Endodermal cell (in vitro differentiated cells): ENCODE data around the gene PTGS1. TPM values are rescaled to one million over a fixed set of nuclear protein-coding genes. Genes with fewer than 3 reads are reported as not detected.

Experiments
- DNase-seq: peaks from one replicate; pipeline ENCODE4 v3.0.0-alpha.2; 2017
- H3K27ac ChIP-seq: 2 replicates; pipeline ENCODE4 v1.5.1; 2013; ENCODE audit warnings: mild to moderate bottlenecking, low read depth, low read length, moderate library complexity
- H3K27me3 ChIP-seq: 2 replicates; pipeline ENCODE4 v1.6.1; 2013; ENCODE audit warnings: mild to moderate bottlenecking, low read length, moderate library complexity; ENCODE audit not compliant: insufficient read depth, control insufficient read depth, poor library complexity, severe bottlenecking
- H3K36me3 ChIP-seq: 2 replicates; pipeline ENCODE4 v1.7.0; 2013; ENCODE audit warnings: mild to moderate bottlenecking, low read length, moderate library complexity; ENCODE audit not compliant: control insufficient read depth, insufficient read depth
- H3K4me1 ChIP-seq: one replicate; pipeline ENCODE4 v1.7.0; 2013; ENCODE audit warnings: low read length; ENCODE audit not compliant: control insufficient read depth, insufficient read depth
- H3K4me3 ChIP-seq: 2 replicates; pipeline ENCODE4 v1.5.1; 2013; ENCODE audit warnings: mild to moderate bottlenecking, low read length, moderate library complexity
- H3K9ac ChIP-seq: 2 replicates; pipeline ENCODE4 v1.6.1; 2013; ENCODE audit warnings: mild to moderate bottlenecking, low read length, moderate library complexity; ENCODE audit not compliant: poor library complexity, severe bottlenecking; ENCODE audit errors: extremely low read depth
- H3K9me3 ChIP-seq: 2 replicates; pipeline ENCODE4 v1.6.1; 2013; ENCODE audit warnings: mild to moderate bottlenecking, low read length, moderate library complexity; ENCODE audit not compliant: control insufficient read depth
- H3K27ac Mint-ChIP-seq: 2 replicates; pipeline ENCODE4 v1.8.0; 2020; ENCODE audit warnings: mixed read lengths
- H3K27me3 Mint-ChIP-seq: 2 replicates; pipeline ENCODE4 v1.8.0; 2021; ENCODE audit warnings: mild to moderate bottlenecking, mixed read lengths; ENCODE audit not compliant: insufficient read depth
- H3K36me3 Mint-ChIP-seq: 2 replicates; pipeline ENCODE4 v1.8.0; 2020; ENCODE audit warnings: low read depth, mixed read lengths
- H3K4me1 Mint-ChIP-seq: 2 replicates; pipeline ENCODE4 v1.8.0; 2020; ENCODE audit warnings: mixed read lengths
- H3K4me3 Mint-ChIP-seq: 2 replicates; pipeline ENCODE4 v1.8.0; 2020; ENCODE audit warnings: mild to moderate bottlenecking, moderate library complexity, mixed read lengths
- H3K9me3 Mint-ChIP-seq: 2 replicates; pipeline ENCODE4 v1.8.0; 2020; ENCODE audit warnings: mild to moderate bottlenecking, mixed read lengths
- CTCF ChIP-seq: fragments of 200-600 bp; sonication (generic); conservative IDR thresholded peaks from 2 replicates; pipeline ENCODE4 v1.5.0; 2021; ENCODE audit warnings: antibody characterized with exemption, mild to moderate bottlenecking
- WGBS, 2 experiments: methylation state at CpG; one replicate each; pipeline versions ENCODE4 v1.1.5 to v1.1.7; 2013; ENCODE audit warnings: missing lambda C conversion rate in 2 of 2, mixed read lengths in 1 of 2; ENCODE audit not compliant: insufficient coverage in 1 of 2, insufficient read length in 1 of 2; 5-methylcytosine and 5-hydroxymethylcytosine counted together
- total RNA-seq, 2 donors: library from RNA; stranded (reverse); fragmentation: NEBNext Ultra II Directional in 1 of 2; extraction: Animal tissue kit (Norgen Biotek cat#: 25700) in 1 of 2; gene quantifications; 2 replicates in 1 of 2; 3 replicates in 1 of 2; pipeline ENCODE4 v1.2.1, GENCODE V29; 2021

The PTGS1 gene
- total RNA-seq, 2 donors from 2014 or later: 0.84 to 1.1 TPM

DNA sequence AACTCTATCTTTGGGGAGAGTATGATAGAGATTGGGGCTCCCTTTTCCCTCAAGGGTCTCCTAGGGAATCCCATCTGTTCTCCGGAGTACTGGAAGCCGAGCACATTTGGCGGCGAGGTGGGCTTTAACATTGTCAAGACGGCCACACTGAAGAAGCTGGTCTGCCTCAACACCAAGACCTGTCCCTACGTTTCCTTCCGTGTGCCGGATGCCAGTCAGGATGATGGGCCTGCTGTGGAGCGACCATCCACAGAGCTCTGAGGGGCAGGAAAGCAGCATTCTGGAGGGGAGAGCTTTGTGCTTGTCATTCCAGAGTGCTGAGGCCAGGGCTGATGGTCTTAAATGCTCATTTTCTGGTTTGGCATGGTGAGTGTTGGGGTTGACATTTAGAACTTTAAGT, 21.5 kb downstream of the PTGS1 start:
- no peak for TF ChIP-seq CTCF
- Mint-ChIP-seq H3K27me3 (peaks cover 25% of the 10 kb centered on the region), H3K27ac (no peak overlapping the region), H3K9me3 (no peaks in the 10 kb centered on the region), H3K4me1 (peaks cover 15% of the 10 kb centered on the region), H3K4me3 (no peak overlapping the region), H3K36me3 (no peaks in the 10 kb centered on the region)
- no peak overlapping the region for H3K4me3 ChIP-seq
- H3K27me3 ChIP-seq: no peaks in the 10 kb centered on the region
- H3K9ac ChIP-seq: no peak overlapping the region
- no peaks in the 10 kb centered on the region for H3K36me3 ChIP-seq
- no peak overlapping the region for H3K27ac ChIP-seq
- H3K9me3 ChIP-seq: no peaks in the 10 kb centered on the region
- WGBS, 2 experiments: 91 to 95% methylated on average over 4 to 9 of the region's 9 CpGs
- DNase-seq: no peak
- H3K4me1 ChIP-seq: no peaks in the 10 kb centered on the region

GRCh38 chr9:122392714-122393113, 21.9 kb downstream of the PTGS1 start:
- peaks cover 25% of the 10 kb centered on the region for H3K27me3 Mint-ChIP-seq

GRCh38 chr9:122393284-122393983, 22.6 kb downstream of the PTGS1 start:
- H3K4me1 ChIP-seq: no peaks in the 10 kb centered on the region
- no peak for DNase-seq
- H3K4me3 ChIP-seq: no peak overlapping the region
- Mint-ChIP-seq H3K4me1 (peaks cover 7% of the 10 kb centered on the region), H3K36me3 (no peaks in the 10 kb centered on the region), H3K27ac (no peak overlapping the region), H3K4me3 (no peak overlapping the region), H3K9me3 (no peaks in the 10 kb centered on the region), H3K27me3 (peaks cover 27% of the 10 kb centered on the region)
- 78 to 83% methylated on average over 6 to 8 of the region's 8 CpGs for WGBS, 2 experiments
- H3K27ac ChIP-seq: no peak overlapping the region
- no peaks in the 10 kb centered on the region for H3K36me3 ChIP-seq
- no peaks in the 10 kb centered on the region for H3K9me3 ChIP-seq
- H3K27me3 ChIP-seq: no peaks in the 10 kb centered on the region
- no peak overlapping the region for H3K9ac ChIP-seq
- TF ChIP-seq CTCF: no peak

More at GRCh38 chr9:122392714-122393113, 21.9 kb downstream of the PTGS1 start:
- H3K9me3 Mint-ChIP-seq: no peaks in the 10 kb centered on the region
- Histone ChIP-seq H3K27me3 (no peaks in the 10 kb centered on the region), H3K4me1 (no peaks in the 10 kb centered on the region), H3K27ac (no peak overlapping the region), H3K36me3 (no peaks in the 10 kb centered on the region), H3K4me3 (no peak overlapping the region), H3K9me3 (no peaks in the 10 kb centered on the region), H3K9ac (no peak overlapping the region)
- H3K27ac Mint-ChIP-seq: no peak overlapping the region
- no peak for TF ChIP-seq CTCF
- WGBS, 2 experiments: 93 to 95% methylated on average over 2 of the region's 2 CpGs
- H3K4me1 Mint-ChIP-seq: peaks cover 11% of the 10 kb centered on the region
- no peak overlapping the region for H3K4me3 Mint-ChIP-seq
- no peaks in the 10 kb centered on the region for H3K36me3 Mint-ChIP-seq
- DNase-seq: no peak
